ENCODE results near the gene PARD6A. TPM values are rescaled to one million over a fixed set of nuclear protein-coding genes. Genes with fewer than 3 reads are reported as not detected.

PARD6A gene
- total RNA-seq, 1 experiment from 2014 or later, result 10.8 TPM

- intact Hi-C loops (cut with micrococcal nuclease; ENCODE audit: unreplicated experiment) (no loop called here), in situ Hi-C loops (cut with HindIII; ENCODE audit: low pct_unique_long_range_greater_than_20kb, low sequenced_read_pairs) (no loop called here)
- ATAC-seq (no peak), DNase-seq (ENCODE audit: low read depth, low spot score) (no peak)
- Histone ChIP-seq H3K27me3 (ENCODE audit: control insufficient read depth, insufficient read depth, low read length) (no peaks in the 10 kb centered on the region), H3K4me3 (ENCODE audit: low read depth in 2 of 2, low read length in 2 of 2) (no peak overlapping the region), H3K36me3 (ENCODE audit: control insufficient read depth, insufficient read depth, low read length) (peaks cover 2% of the 10 kb centered on the region; the same call in 1 of the 2 replicates), H3K9me3 (ENCODE audit: control insufficient read depth, insufficient read depth, low read depth, low read length) (no peaks in the 10 kb centered on the region), H3K4me1 (ENCODE audit: control insufficient read depth, insufficient read depth, low read length) (peaks cover 3% of the 10 kb centered on the region; the same call in 1 of the 2 replicates), H3K27ac (ENCODE audit: low read length) (no peak overlapping the region)
- ChIA-PET POLR2A (no interaction called here), CTCF (interaction anchor here (0.6 kb wide), 1 partner anchor 13 kb away, joined by 3 read pairs; no protein-coding TSS in a partner anchor)
- no TSS peak for BruUV-seq (replicated peaks)
- TF ChIP-seq REST (IDR thresholded peaks at IDR 0.05; ENCODE audit: insufficient read depth in 1 of 2, low read depth in 2 of 2, low read length in 1 of 2), result no peak
- no peak for TF ChIP-seq POLR2AphosphoS5 (IDR thresholded peaks at IDR 0.05; ENCODE audit: low read depth, low read length)
- TF ChIP-seq SIN3A (IDR thresholded peaks at IDR 0.05; ENCODE audit: borderline replicate concordance, insufficient read depth, low read depth, low read length), result no peak
- no peak for TF ChIP-seq CTCF (IDR thresholded peaks at IDR 0.05)
- TF ChIP-seq TCF7L2 (IDR thresholded peaks at IDR 0.05; ENCODE audit: low read depth, low read length), result no peak
Observed at GRCh38 chr16:67655363-67655762, 5.4 kb upstream of the PARD6A start.

GRCh38 chr16:67656344-67657016, 4.3 kb upstream of the PARD6A start:
- Histone ChIP-seq H3K36me3 (ENCODE audit: control insufficient read depth, insufficient read depth, low read length) (peaks cover 2% of the 10 kb centered on the region; the same call in 1 of the 2 replicates), H3K27me3 (ENCODE audit: control insufficient read depth, insufficient read depth, low read length) (no peaks in the 10 kb centered on the region), H3K4me1 (ENCODE audit: control insufficient read depth, insufficient read depth, low read length) (peaks cover 3% of the 10 kb centered on the region; the same call in 1 of the 2 replicates), H3K9me3 (ENCODE audit: control insufficient read depth, insufficient read depth, low read depth, low read length) (no peaks in the 10 kb centered on the region), H3K27ac (ENCODE audit: low read length) (no peak overlapping the region), H3K4me3 (ENCODE audit: low read depth in 2 of 2, low read length in 2 of 2) (no peak overlapping the region)
- ChIA-PET POLR2A (no interaction called here), CTCF (no interaction called here)
- DNase-seq (ENCODE audit: low read depth, low spot score), result no peak
- TF ChIP-seq POLR2AphosphoS5 (IDR thresholded peaks at IDR 0.05; ENCODE audit: low read depth, low read length) (no peak), CTCF (IDR thresholded peaks at IDR 0.05) (no peak), SIN3A (IDR thresholded peaks at IDR 0.05; ENCODE audit: borderline replicate concordance, insufficient read depth, low read depth, low read length) (no peak), TCF7L2 (IDR thresholded peaks at IDR 0.05; ENCODE audit: low read depth, low read length) (no peak), REST (IDR thresholded peaks at IDR 0.05; ENCODE audit: insufficient read depth in 1 of 2, low read depth in 2 of 2, low read length in 1 of 2) (no peak)
- intact Hi-C loops (cut with micrococcal nuclease; ENCODE audit: unreplicated experiment) (no loop called here), in situ Hi-C loops (cut with HindIII; ENCODE audit: low pct_unique_long_range_greater_than_20kb, low sequenced_read_pairs) (no loop called here)
- BruUV-seq (replicated peaks), result no TSS peak
- ATAC-seq, result no peak
